Fibroblast of lung (primary cell): ENCODE data around the gene ZGLP1. TPM values are rescaled to one million over a fixed set of nuclear protein-coding genes. Genes with fewer than 3 reads are reported as not detected.

Source experiments
- DNase-seq, 2 donors: peaks; one replicate each; pipeline versions ENCODE4 v3.0.0 to v3.0.0-alpha.2; 2010; ENCODE audit warnings: low read depth in 2 of 2
- H2AFZ ChIP-seq: 2 replicates; pipeline ENCODE4 v1.5.1; 2012; ENCODE audit warnings: low read length, control low read depth, inconsistent platforms
- H3K27ac ChIP-seq: 2 replicates; pipeline ENCODE4 v1.5.1; 2011; ENCODE audit warnings: low read length, control low read depth; ENCODE audit not compliant: insufficient read depth
- H3K27me3 ChIP-seq: 2 replicates; pipeline ENCODE4 v1.5.1; 2011; ENCODE audit warnings: mild to moderate bottlenecking, low read length; ENCODE audit not compliant: control insufficient read depth, insufficient read depth
- H3K36me3 ChIP-seq: 2 replicates; pipeline ENCODE4 v1.5.1; 2011; ENCODE audit warnings: low read length; ENCODE audit not compliant: control insufficient read depth, insufficient read depth
- H3K4me1 ChIP-seq: 2 replicates; pipeline ENCODE4 v1.5.1; 2011; ENCODE audit warnings: low read length; ENCODE audit not compliant: control insufficient read depth, insufficient read depth; ENCODE audit errors: extremely low read depth
- H3K4me2 ChIP-seq: 2 replicates; pipeline ENCODE4 v1.5.1; 2011; ENCODE audit warnings: low read length, control low read depth; ENCODE audit not compliant: insufficient read depth; ENCODE audit errors: extremely low read depth
- H3K4me3 ChIP-seq, 4 experiments: fragments of 200-600 bp in 1 of 4; sonication (generic) in 1 of 4; replicated peaks in 1 of 4; 2 replicates each; pipeline ENCODE4 v1.5.1; 2011 to 2016; ENCODE audit warnings: low read length in 4 of 4, low read depth in 3 of 4, mild to moderate bottlenecking in 3 of 4, control low read depth in 2 of 4, inconsistent platforms in 1 of 4, mixed read lengths in 1 of 4; ENCODE audit not compliant: insufficient read depth in 1 of 4; ENCODE audit errors: control extremely low read depth in 1 of 4
- H3K79me2 ChIP-seq: 2 replicates; pipeline ENCODE4 v1.5.1; 2012; ENCODE audit warnings: mild to moderate bottlenecking, low read length, inconsistent platforms; ENCODE audit not compliant: control insufficient read depth, insufficient read depth
- H3K9ac ChIP-seq: 2 replicates; pipeline ENCODE4 v1.5.1; 2011; ENCODE audit warnings: mild to moderate bottlenecking, low read length, control low read depth; ENCODE audit not compliant: insufficient read depth
- H3K9me3 ChIP-seq: 2 replicates; pipeline ENCODE4 v1.5.1; 2012; ENCODE audit warnings: low read depth, low read length; ENCODE audit not compliant: control insufficient read depth, insufficient read depth
- H4K20me1 ChIP-seq: 2 replicates; pipeline ENCODE4 v1.5.1; 2011; ENCODE audit warnings: low read length; ENCODE audit not compliant: control insufficient read depth, insufficient read depth; ENCODE audit errors: extremely low read depth
- CTCF ChIP-seq, 2 donors: IDR thresholded peaks in 1 of 2; conservative IDR thresholded peaks in 1 of 2; 1 replicate in 1 of 2; 2 replicates in 1 of 2; pipeline ENCODE4 v1.5.1; 2011 to 2012; ENCODE audit warnings: low read length in 2 of 2, control low read depth in 1 of 2, inconsistent platforms in 1 of 2, low read depth in 1 of 2, mild to moderate bottlenecking in 1 of 2
- EZH2 ChIP-seq: IDR thresholded peaks from 2 replicates; pipeline ENCODE4 v1.5.1; 2012; ENCODE audit warnings: low read length, control low read depth, mild to moderate bottlenecking; ENCODE audit errors: missing control alignments
- polyA plus RNA-seq, 2 donors: library from polyadenylated mRNA; depleted of rRNA in 1 of 2; stranded (reverse) in 1 of 2; unstranded in 1 of 2; fragments of >200 nt; gene quantifications; 2 replicates each; pipeline ENCODE4 v1.2.1, GENCODE V29; 2011 to 2012; ENCODE audit warnings: missing spikeins in 1 of 2
- total RNA-seq: library from RNA; depleted of rRNA; stranded (reverse); fragments of >200 nt; gene quantifications from 2 replicates; pipeline ENCODE4 v1.2.1, GENCODE V29; 2014

Gene ZGLP1
- total and polyA plus RNA-seq, 2 donors (not counting 1 experiment from before 2014, with no cell fraction given) = 0.35 to 0.66 TPM

GRCh38 chr19:10316229-10317044 is 6.8 kb upstream of the ZGLP1 start:
- no peak overlapping the region for H3K4me3 ChIP-seq

GRCh38 chr19:10315335-10316214 is 6.0 kb upstream of the ZGLP1 start, which contains the start of gene FDX2:
Gene FDX2 (minus strand): TSS chr19:10316015. CDS start chr19:10315996, 19 bp downstream.
- peak within 1 kb of the TSS; percentile 40 for H3K27ac ChIP-seq
- H3K79me2 ChIP-seq = no peaks in the 10 kb centered on the region
- no peak for TF ChIP-seq EZH2
- TF ChIP-seq CTCF (conservative IDR thresholded peaks at IDR 0.05 in 1 of 2, IDR thresholded peaks at IDR 0.05 in 1 of 2; ENCODE audit: low read depth in 1 of 2, low read length in 2 of 2) = no peak

More at GRCh38 chr19:10316229-10317044, 6.8 kb upstream of the ZGLP1 start:
- H3K79me2 ChIP-seq = no peaks in the 10 kb centered on the region
- no peak overlapping the region for H2AFZ ChIP-seq
- H3K9me3 ChIP-seq = no peaks in the 10 kb centered on the region
- H3K27me3 ChIP-seq = no peaks in the 10 kb centered on the region
- H3K27ac ChIP-seq = no peak overlapping the region
- TF ChIP-seq EZH2 (no peak), CTCF (conservative IDR thresholded peaks at IDR 0.05 in 1 of 2, IDR thresholded peaks at IDR 0.05 in 1 of 2; ENCODE audit: low read depth in 1 of 2, low read length in 2 of 2) (no peak)
- H4K20me1 ChIP-seq = no peaks in the 10 kb centered on the region
- no peak for DNase-seq
- no peak overlapping the region for H3K4me2 ChIP-seq
- H3K4me1 ChIP-seq = no peaks in the 10 kb centered on the region
- peaks cover 18% of the 10 kb centered on the region for H3K36me3 ChIP-seq
- no peak overlapping the region for H3K9ac ChIP-seq

GRCh38 chr19:10306327-10306726 is 3.3 kb downstream of the ZGLP1 start:
- Histone ChIP-seq H3K9me3 (no peaks in the 10 kb centered on the region), H3K4me1 (peaks cover 3% of the 10 kb centered on the region), H3K4me2 (no peak overlapping the region), H3K27ac (no peak overlapping the region), H3K79me2 (no peaks in the 10 kb centered on the region), H3K36me3 (peaks cover 3% of the 10 kb centered on the region), H3K4me3 (no peak overlapping the region), H3K9ac (no peak overlapping the region), H3K27me3 (no peaks in the 10 kb centered on the region), H4K20me1 (no peaks in the 10 kb centered on the region), H2AFZ (no peak overlapping the region)
- no peak for TF ChIP-seq CTCF (conservative IDR thresholded peaks at IDR 0.05 in 1 of 2, IDR thresholded peaks at IDR 0.05 in 1 of 2; ENCODE audit: low read depth in 1 of 2, low read length in 2 of 2)
- DNase-seq = no peak

More at GRCh38 chr19:10315335-10316214, 6.0 kb upstream of the ZGLP1 start, which contains the start of gene FDX2:
- Histone ChIP-seq H3K27me3 (no peaks in the 10 kb centered on the region), H3K4me1 (no peaks in the 10 kb centered on the region), H4K20me1 (no peaks in the 10 kb centered on the region), H3K9ac (peak within 1 kb of the TSS; percentile 75), H2AFZ (peak within 1 kb of the TSS; percentile 99), H3K9me3 (no peaks in the 10 kb centered on the region), H3K36me3 (peaks cover 17% of the 10 kb centered on the region), H3K4me3 (peak within 1 kb of the TSS; percentile 81 to 93 (median 82)), H3K4me2 (peak within 1 kb of the TSS; percentile 65)
- peak; percentile 64 to 72 for DNase-seq
